Prostate gland (tissue), 2 donors: ENCODE results near the gene OSBPL2.

Source experiments
- CTCF ChIP-seq, 4 experiments: fragments of 200-600 bp in 2 of 4; fragments of 450-650 bp in 2 of 4; sonication (generic) in 2 of 4; IDR thresholded peaks; 1 replicate in 3 of 4; 2 replicates in 1 of 4; pipeline ENCODE4 v1.5.1; 2016 to 2019; ENCODE audit warnings: antibody characterized with exemption in 4 of 4, mild to moderate bottlenecking in 2 of 4, moderate library complexity in 2 of 4
- POLR2A ChIP-seq: fragments of 450-650 bp; IDR thresholded peaks from one replicate; pipeline ENCODE4 v1.6.1; 2016; ENCODE audit warnings: antibody characterized with exemption, mild to moderate bottlenecking
- POLR2AphosphoS5 ChIP-seq: sonication (generic); formaldehyde crosslinking; IDR thresholded peaks from one replicate; pipeline ENCODE4 v1.6.1; 2017; ENCODE audit warnings: antibody characterized with exemption

- peak; percentile 57 for TF ChIP-seq POLR2A
- TF ChIP-seq POLR2AphosphoS5 = peak; percentile 95
- TF ChIP-seq CTCF (IDR thresholded peaks at IDR 0.05) = peak; percentile 95 to 99 (median 98)
Observed at GRCh38 chr20:62302341-62303061, 64.2 kb downstream of the OSBPL2 start, which contains the start of gene ADRM1.
